Endodermal cell (in vitro differentiated cells): ENCODE data around the gene COPE. TPM values are rescaled to one million over a fixed set of nuclear protein-coding genes. Genes with fewer than 3 reads are reported as not detected.

Source experiments
- DNase-seq: peaks from one replicate; pipeline ENCODE4 v3.0.0-alpha.2; 2017
- H3K27ac ChIP-seq: 2 replicates; pipeline ENCODE4 v1.5.1; 2013; ENCODE audit warnings: mild to moderate bottlenecking, low read depth, low read length, moderate library complexity
- H3K27me3 ChIP-seq: 2 replicates; pipeline ENCODE4 v1.6.1; 2013; ENCODE audit warnings: mild to moderate bottlenecking, low read length, moderate library complexity; ENCODE audit not compliant: insufficient read depth, control insufficient read depth, poor library complexity, severe bottlenecking
- H3K36me3 ChIP-seq: 2 replicates; pipeline ENCODE4 v1.7.0; 2013; ENCODE audit warnings: mild to moderate bottlenecking, low read length, moderate library complexity; ENCODE audit not compliant: control insufficient read depth, insufficient read depth
- H3K4me1 ChIP-seq: one replicate; pipeline ENCODE4 v1.7.0; 2013; ENCODE audit warnings: low read length; ENCODE audit not compliant: control insufficient read depth, insufficient read depth
- H3K4me3 ChIP-seq: 2 replicates; pipeline ENCODE4 v1.5.1; 2013; ENCODE audit warnings: mild to moderate bottlenecking, low read length, moderate library complexity
- H3K9ac ChIP-seq: 2 replicates; pipeline ENCODE4 v1.6.1; 2013; ENCODE audit warnings: mild to moderate bottlenecking, low read length, moderate library complexity; ENCODE audit not compliant: poor library complexity, severe bottlenecking; ENCODE audit errors: extremely low read depth
- H3K9me3 ChIP-seq: 2 replicates; pipeline ENCODE4 v1.6.1; 2013; ENCODE audit warnings: mild to moderate bottlenecking, low read length, moderate library complexity; ENCODE audit not compliant: control insufficient read depth
- H3K27ac Mint-ChIP-seq: 2 replicates; pipeline ENCODE4 v1.8.0; 2020; ENCODE audit warnings: mixed read lengths
- H3K27me3 Mint-ChIP-seq: 2 replicates; pipeline ENCODE4 v1.8.0; 2021; ENCODE audit warnings: mild to moderate bottlenecking, mixed read lengths; ENCODE audit not compliant: insufficient read depth
- H3K36me3 Mint-ChIP-seq: 2 replicates; pipeline ENCODE4 v1.8.0; 2020; ENCODE audit warnings: low read depth, mixed read lengths
- H3K4me1 Mint-ChIP-seq: 2 replicates; pipeline ENCODE4 v1.8.0; 2020; ENCODE audit warnings: mixed read lengths
- H3K4me3 Mint-ChIP-seq: 2 replicates; pipeline ENCODE4 v1.8.0; 2020; ENCODE audit warnings: mild to moderate bottlenecking, moderate library complexity, mixed read lengths
- H3K9me3 Mint-ChIP-seq: 2 replicates; pipeline ENCODE4 v1.8.0; 2020; ENCODE audit warnings: mild to moderate bottlenecking, mixed read lengths
- CTCF ChIP-seq: fragments of 200-600 bp; sonication (generic); conservative IDR thresholded peaks from 2 replicates; pipeline ENCODE4 v1.5.0; 2021; ENCODE audit warnings: antibody characterized with exemption, mild to moderate bottlenecking
- WGBS, 2 experiments: methylation state at CpG; one replicate each; pipeline versions ENCODE4 v1.1.5 to v1.1.7; 2013; ENCODE audit warnings: missing lambda C conversion rate in 2 of 2, mixed read lengths in 1 of 2; ENCODE audit not compliant: insufficient coverage in 1 of 2, insufficient read length in 1 of 2; 5-methylcytosine and 5-hydroxymethylcytosine counted together
- total RNA-seq, 2 donors: library from RNA; stranded (reverse); fragmentation: NEBNext Ultra II Directional in 1 of 2; extraction: Animal tissue kit (Norgen Biotek cat#: 25700) in 1 of 2; gene quantifications; 2 replicates in 1 of 2; 3 replicates in 1 of 2; pipeline ENCODE4 v1.2.1, GENCODE V29; 2021

Gene COPE
- total RNA-seq, 2 donors from 2014 or later = 226 to 241 TPM

GRCh38 chr19:18910801-18911436 lies 8.3 kb downstream of the COPE start:
- no peak for TF ChIP-seq CTCF
- Histone ChIP-seq H3K4me1 (no peaks in the 10 kb centered on the region), H3K4me3 (no peak overlapping the region), H3K27me3 (no peaks in the 10 kb centered on the region), H3K9me3 (no peaks in the 10 kb centered on the region), H3K9ac (no peak overlapping the region), H3K27ac (no peak overlapping the region), H3K36me3 (peaks cover 58% of the 10 kb centered on the region)
- Mint-ChIP-seq H3K9me3 (peaks cover 2% of the 10 kb centered on the region), H3K4me3 (no peak overlapping the region), H3K4me1 (no peaks in the 10 kb centered on the region), H3K27ac (no peak overlapping the region), H3K27me3 (no peaks in the 10 kb centered on the region), H3K36me3 (peaks cover 32% of the 10 kb centered on the region)
- DNase-seq = no peak
- 91 to 96% methylated on average over 17 to 19 of the region's 19 CpGs for WGBS, 2 experiments

- Mint-ChIP-seq H3K36me3 (peaks cover 26% of the 10 kb centered on the region), H3K27ac (no peak overlapping the region), H3K4me1 (no peaks in the 10 kb centered on the region), H3K9me3 (peaks cover 2% of the 10 kb centered on the region), H3K27me3 (no peaks in the 10 kb centered on the region), H3K4me3 (no peak overlapping the region)
- no peak for DNase-seq
- Histone ChIP-seq H3K4me1 (no peaks in the 10 kb centered on the region), H3K9me3 (no peaks in the 10 kb centered on the region), H3K4me3 (no peak overlapping the region), H3K9ac (no peak overlapping the region), H3K27me3 (no peaks in the 10 kb centered on the region), H3K36me3 (peaks cover 51% of the 10 kb centered on the region), H3K27ac (no peak overlapping the region)
- 89 to 100% methylated on average over 6 to 10 of the region's 10 CpGs for WGBS, 2 experiments
- no peak for TF ChIP-seq CTCF
These were observed 9.2 kb downstream of the COPE start for GRCh38 chr19:18910010-18910409.

GRCh38 chr19:18908917-18909619 lies 10.1 kb downstream of the COPE start:
- no peaks in the 10 kb centered on the region for H3K27me3 ChIP-seq
- H3K9ac ChIP-seq = no peak overlapping the region
- DNase-seq = no peak
- no peak overlapping the region for H3K27ac Mint-ChIP-seq
- no peaks in the 10 kb centered on the region for H3K4me1 ChIP-seq
- H3K9me3 ChIP-seq = no peaks in the 10 kb centered on the region
- no peaks in the 10 kb centered on the region for H3K27me3 Mint-ChIP-seq
- no peak overlapping the region for H3K4me3 ChIP-seq
- H3K4me3 Mint-ChIP-seq = no peak overlapping the region
- no peaks in the 10 kb centered on the region for H3K4me1 Mint-ChIP-seq
- TF ChIP-seq CTCF = no peak
- H3K36me3 ChIP-seq = peaks cover 48% of the 10 kb centered on the region
- no peak overlapping the region for H3K27ac ChIP-seq
- WGBS, 2 experiments = 93 to 96% methylated on average over 7 to 17 of the region's 17 CpGs
- H3K9me3 Mint-ChIP-seq = peaks cover 2% of the 10 kb centered on the region
- peaks cover 25% of the 10 kb centered on the region for H3K36me3 Mint-ChIP-seq
